WTC11 (cell line): ENCODE data around the gene PMEPA1. TPM values are rescaled to one million over a fixed set of nuclear protein-coding genes. Genes with fewer than 3 reads are reported as not detected.

ENCODE experiments used
- ATAC-seq: fragments of 200-7000 bp; cut with Tn5 transposase; 2 replicates; pipeline ENCODE4 v1.10.0; 2021; ENCODE audit warnings: mild to moderate bottlenecking, moderate library complexity
- CTCF ChIA-PET: fragments of 300-600 bp; sonication (Branson Sonifier 250); formaldehyde crosslinking; loops from one replicate; lab custom pipeline; 2021; ENCODE audit warnings: antibody characterized with exemption; lab: Charles Lee
- POLR2A ChIA-PET: fragments of 350-600 bp; sonication (Branson Sonifier 250); formaldehyde crosslinking; loops from one replicate; lab custom pipeline; 2021; ENCODE audit warnings: antibody characterized with exemption; lab: Charles Lee
- DNase-seq: peaks from one replicate; pipeline ENCODE4 v3.0.0; 2021; ENCODE audit warnings: low spot score
- H3K27ac Mint-ChIP-seq: 2 replicates; pipeline ENCODE4 v1.8.0; 2021; ENCODE audit warnings: mixed read lengths
- H3K27me3 Mint-ChIP-seq: 2 replicates; pipeline ENCODE4 v1.8.0; 2021; ENCODE audit warnings: low read depth, mild to moderate bottlenecking, moderate library complexity, mixed read lengths
- H3K36me3 Mint-ChIP-seq: 2 replicates; pipeline ENCODE4 v1.8.0; 2021; ENCODE audit warnings: mixed read lengths
- H3K4me1 Mint-ChIP-seq: 2 replicates; pipeline ENCODE4 v1.8.0; 2022; ENCODE audit warnings: mixed read lengths
- H3K4me3 Mint-ChIP-seq: 2 replicates; pipeline ENCODE4 v1.8.0; 2021; ENCODE audit warnings: mild to moderate bottlenecking, moderate library complexity, mixed read lengths
- H3K9me3 Mint-ChIP-seq: 2 replicates; pipeline ENCODE4 v1.8.0; 2021; ENCODE audit warnings: mixed read lengths
- ATF1 ChIP-seq: sonication (generic); formaldehyde crosslinking; IDR thresholded peaks from 2 replicates; pipeline ENCODE4 v1.8.1; 2023; ENCODE audit warnings: mild to moderate bottlenecking, moderate library complexity, missing genetic modification reagents
- CREM ChIP-seq: sonication (generic); formaldehyde crosslinking; IDR thresholded peaks from 2 replicates; pipeline ENCODE4 v1.8.1; 2022; ENCODE audit warnings: mild to moderate bottlenecking, missing genetic modification reagents, moderate library complexity
- ELF4 ChIP-seq: sonication (generic); formaldehyde crosslinking; IDR thresholded peaks from 2 replicates; pipeline ENCODE4 v1.8.1; 2022; ENCODE audit warnings: low read depth, mild to moderate bottlenecking, moderate library complexity, missing genetic modification reagents
- EMX1 ChIP-seq: fragments of 250-450 bp; sonication (Bioruptor Pico); IDR thresholded peaks from 2 replicates; pipeline ENCODE4 v1.8.0; 2021; ENCODE audit warnings: mild to moderate bottlenecking
- ETV6 ChIP-seq: sonication (generic); formaldehyde crosslinking; IDR thresholded peaks from 2 replicates; pipeline ENCODE4 v1.8.1; 2022; ENCODE audit warnings: mild to moderate bottlenecking, missing genetic modification reagents
- IRF2 ChIP-seq: sonication (generic); formaldehyde crosslinking; IDR thresholded peaks from 2 replicates; pipeline ENCODE4 v1.8.0; 2022; ENCODE audit warnings: low read depth, missing genetic modification reagents, borderline replicate concordance
- JUN ChIP-seq: sonication (generic); formaldehyde crosslinking; IDR thresholded peaks from 2 replicates; pipeline ENCODE4 v1.8.0; 2023; ENCODE audit warnings: mild to moderate bottlenecking, missing genetic modification reagents
- MYBL2 ChIP-seq: sonication (generic); formaldehyde crosslinking; IDR thresholded peaks from 2 replicates; pipeline ENCODE4 v1.8.1; 2023; ENCODE audit warnings: mild to moderate bottlenecking, moderate library complexity, missing genetic modification reagents
- NFE2L1 ChIP-seq: sonication (generic); formaldehyde crosslinking; IDR thresholded peaks from 2 replicates; pipeline ENCODE4 v1.8.1; 2023; ENCODE audit warnings: missing genetic modification reagents
- STAT6 ChIP-seq: sonication (generic); formaldehyde crosslinking; conservative IDR thresholded peaks from 2 replicates; pipeline ENCODE4 v1.8.1; 2023; ENCODE audit warnings: mild to moderate bottlenecking, low read depth, missing genetic modification reagents, moderate library complexity
- TCF7 ChIP-seq: sonication (generic); formaldehyde crosslinking; IDR thresholded peaks from 2 replicates; pipeline ENCODE4 v1.8.0; 2022; ENCODE audit warnings: mild to moderate bottlenecking, low read depth, missing genetic modification reagents, moderate library complexity
- ZBTB21 ChIP-seq: sonication (generic); formaldehyde crosslinking; IDR thresholded peaks from 2 replicates; pipeline ENCODE4 v1.8.1; 2023; ENCODE audit warnings: mild to moderate bottlenecking, missing genetic modification reagents, borderline replicate concordance
- ZNF416 ChIP-seq: fragments of 250-450 bp; sonication (Bioruptor Pico); IDR thresholded peaks from 2 replicates; pipeline ENCODE4 v1.9.0; 2021; ENCODE audit warnings: mild to moderate bottlenecking, inconsistent platforms
- total RNA-seq: library from RNA; stranded (reverse); gene quantifications from 3 replicates; pipeline ENCODE4 v1.2.3, GENCODE V29; 2021
- TF ChIP-seq, protein P1 (sequence below): fragments of 250-450 bp; sonication (Bioruptor Pico); IDR thresholded peaks from 2 replicates; pipeline ENCODE4 v1.9.0; 2021; ENCODE audit warnings: mild to moderate bottlenecking
- TF ChIP-seq, protein P2 (sequence below): sonication (generic); formaldehyde crosslinking; IDR thresholded peaks from 2 replicates; pipeline ENCODE4 v1.8.0; 2023; ENCODE audit warnings: mild to moderate bottlenecking, missing genetic modification reagents

PMEPA1 gene
- total RNA-seq, 1 experiment from 2014 or later = 40.6 TPM

GRCh38 chr20:57746832-57747404 lies 37.1 kb upstream of the PMEPA1 start:
- TF ChIP-seq ZBTB21 (CRISPR knock-in tag) = no peak
- TF ChIP-seq ATF1 (CRISPR knock-in tag) = no peak
- no peak for TF ChIP-seq ETV6
- no peak for TF ChIP-seq IRF2 (CRISPR knock-in tag)
- no peak for TF ChIP-seq ELF4 (CRISPR knock-in tag)
- TF ChIP-seq, protein P1, sequence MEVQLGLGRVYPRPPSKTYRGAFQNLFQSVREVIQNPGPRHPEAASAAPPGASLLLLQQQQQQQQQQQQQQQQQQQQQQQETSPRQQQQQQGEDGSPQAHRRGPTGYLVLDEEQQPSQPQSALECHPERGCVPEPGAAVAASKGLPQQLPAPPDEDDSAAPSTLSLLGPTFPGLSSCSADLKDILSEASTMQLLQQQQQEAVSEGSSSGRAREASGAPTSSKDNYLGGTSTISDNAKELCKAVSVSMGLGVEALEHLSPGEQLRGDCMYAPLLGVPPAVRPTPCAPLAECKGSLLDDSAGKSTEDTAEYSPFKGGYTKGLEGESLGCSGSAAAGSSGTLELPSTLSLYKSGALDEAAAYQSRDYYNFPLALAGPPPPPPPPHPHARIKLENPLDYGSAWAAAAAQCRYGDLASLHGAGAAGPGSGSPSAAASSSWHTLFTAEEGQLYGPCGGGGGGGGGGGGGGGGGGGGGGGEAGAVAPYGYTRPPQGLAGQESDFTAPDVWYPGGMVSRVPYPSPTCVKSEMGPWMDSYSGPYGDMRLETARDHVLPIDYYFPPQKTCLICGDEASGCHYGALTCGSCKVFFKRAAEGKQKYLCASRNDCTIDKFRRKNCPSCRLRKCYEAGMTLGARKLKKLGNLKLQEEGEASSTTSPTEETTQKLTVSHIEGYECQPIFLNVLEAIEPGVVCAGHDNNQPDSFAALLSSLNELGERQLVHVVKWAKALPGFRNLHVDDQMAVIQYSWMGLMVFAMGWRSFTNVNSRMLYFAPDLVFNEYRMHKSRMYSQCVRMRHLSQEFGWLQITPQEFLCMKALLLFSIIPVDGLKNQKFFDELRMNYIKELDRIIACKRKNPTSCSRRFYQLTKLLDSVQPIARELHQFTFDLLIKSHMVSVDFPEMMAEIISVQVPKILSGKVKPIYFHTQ (CRISPR knock-in tag) = no peak
- no peak for TF ChIP-seq STAT6 (CRISPR knock-in tag)
- H3K4me3 Mint-ChIP-seq = no peak overlapping the region
- ChIA-PET CTCF (no interaction called here), POLR2A (no interaction called here)
- no peak for ATAC-seq
- H3K9me3 Mint-ChIP-seq = no peaks in the 10 kb centered on the region
- no peaks in the 10 kb centered on the region for H3K27me3 Mint-ChIP-seq
- DNase-seq = no peak
- no peaks in the 10 kb centered on the region for H3K36me3 Mint-ChIP-seq
- no peak overlapping the region for H3K27ac Mint-ChIP-seq
- H3K4me1 Mint-ChIP-seq = peaks cover 23% of the 10 kb centered on the region

DNA sequence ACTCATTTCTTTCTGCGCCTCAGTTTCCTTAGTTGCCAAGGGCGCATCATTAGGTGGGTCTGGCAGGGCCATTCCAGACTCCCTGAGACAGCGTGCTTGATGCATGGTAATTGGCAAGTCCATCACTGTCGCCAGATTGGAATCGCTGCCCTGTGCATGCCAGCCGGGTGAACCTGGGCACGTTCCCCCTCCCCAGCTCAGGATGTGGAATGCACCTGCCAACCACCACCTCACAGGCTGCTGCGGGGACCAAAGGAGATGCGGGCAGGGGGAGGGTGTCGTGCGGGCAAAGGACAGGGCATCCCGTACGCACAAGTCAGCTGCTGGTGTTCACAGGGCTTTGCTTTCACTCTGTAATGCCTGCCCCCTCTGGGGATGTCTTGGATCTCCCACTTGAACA lies 36.4 kb upstream of the PMEPA1 start:
- ChIA-PET CTCF (no interaction called here), POLR2A (no interaction called here)
- no peak for ATAC-seq
- Mint-ChIP-seq H3K9me3 (no peaks in the 10 kb centered on the region), H3K36me3 (no peaks in the 10 kb centered on the region), H3K4me3 (no peak overlapping the region), H3K27ac (no peak overlapping the region), H3K27me3 (no peaks in the 10 kb centered on the region), H3K4me1 (peaks cover 23% of the 10 kb centered on the region)
- no peak for DNase-seq
- TF ChIP-seq, protein P2, sequence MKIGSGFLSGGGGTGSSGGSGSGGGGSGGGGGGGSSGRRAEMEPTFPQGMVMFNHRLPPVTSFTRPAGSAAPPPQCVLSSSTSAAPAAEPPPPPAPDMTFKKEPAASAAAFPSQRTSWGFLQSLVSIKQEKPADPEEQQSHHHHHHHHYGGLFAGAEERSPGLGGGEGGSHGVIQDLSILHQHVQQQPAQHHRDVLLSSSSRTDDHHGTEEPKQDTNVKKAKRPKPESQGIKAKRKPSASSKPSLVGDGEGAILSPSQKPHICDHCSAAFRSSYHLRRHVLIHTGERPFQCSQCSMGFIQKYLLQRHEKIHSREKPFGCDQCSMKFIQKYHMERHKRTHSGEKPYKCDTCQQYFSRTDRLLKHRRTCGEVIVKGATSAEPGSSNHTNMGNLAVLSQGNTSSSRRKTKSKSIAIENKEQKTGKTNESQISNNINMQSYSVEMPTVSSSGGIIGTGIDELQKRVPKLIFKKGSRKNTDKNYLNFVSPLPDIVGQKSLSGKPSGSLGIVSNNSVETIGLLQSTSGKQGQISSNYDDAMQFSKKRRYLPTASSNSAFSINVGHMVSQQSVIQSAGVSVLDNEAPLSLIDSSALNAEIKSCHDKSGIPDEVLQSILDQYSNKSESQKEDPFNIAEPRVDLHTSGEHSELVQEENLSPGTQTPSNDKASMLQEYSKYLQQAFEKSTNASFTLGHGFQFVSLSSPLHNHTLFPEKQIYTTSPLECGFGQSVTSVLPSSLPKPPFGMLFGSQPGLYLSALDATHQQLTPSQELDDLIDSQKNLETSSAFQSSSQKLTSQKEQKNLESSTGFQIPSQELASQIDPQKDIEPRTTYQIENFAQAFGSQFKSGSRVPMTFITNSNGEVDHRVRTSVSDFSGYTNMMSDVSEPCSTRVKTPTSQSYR = no peak
- no peak for TF ChIP-seq MYBL2 (CRISPR knock-in tag)
- no peak for TF ChIP-seq NFE2L1 (CRISPR knock-in tag)
- no peak for TF ChIP-seq ETV6
- TF ChIP-seq TCF7 = no peak

GRCh38 chr20:57744206-57744605 lies 34.4 kb upstream of the PMEPA1 start:
- no peaks in the 10 kb centered on the region for H3K9me3 Mint-ChIP-seq
- H3K27me3 Mint-ChIP-seq = no peaks in the 10 kb centered on the region; the same call in 1 of the 2 replicates
- H3K27ac Mint-ChIP-seq = no peak overlapping the region
- ChIA-PET CTCF (no interaction called here), POLR2A (no interaction called here)
- no peak overlapping the region for H3K4me3 Mint-ChIP-seq
- H3K4me1 Mint-ChIP-seq = peaks cover 23% of the 10 kb centered on the region
- no peak for TF ChIP-seq EMX1
- TF ChIP-seq CREM (CRISPR knock-in tag) = no peak
- no peak for TF ChIP-seq JUN (CRISPR knock-in tag)
- no peak for TF ChIP-seq ZNF416
- no peaks in the 10 kb centered on the region for H3K36me3 Mint-ChIP-seq
- DNase-seq = no peak
- ATAC-seq = no peak
